ENCODE results near the gene RPS21. TPM values are rescaled to one million over a fixed set of nuclear protein-coding genes. Genes with fewer than 3 reads are reported as not detected.

RPS21 gene
- total RNA-seq, 1 donor from 2014 or later, result 2,912 TPM

DNA sequence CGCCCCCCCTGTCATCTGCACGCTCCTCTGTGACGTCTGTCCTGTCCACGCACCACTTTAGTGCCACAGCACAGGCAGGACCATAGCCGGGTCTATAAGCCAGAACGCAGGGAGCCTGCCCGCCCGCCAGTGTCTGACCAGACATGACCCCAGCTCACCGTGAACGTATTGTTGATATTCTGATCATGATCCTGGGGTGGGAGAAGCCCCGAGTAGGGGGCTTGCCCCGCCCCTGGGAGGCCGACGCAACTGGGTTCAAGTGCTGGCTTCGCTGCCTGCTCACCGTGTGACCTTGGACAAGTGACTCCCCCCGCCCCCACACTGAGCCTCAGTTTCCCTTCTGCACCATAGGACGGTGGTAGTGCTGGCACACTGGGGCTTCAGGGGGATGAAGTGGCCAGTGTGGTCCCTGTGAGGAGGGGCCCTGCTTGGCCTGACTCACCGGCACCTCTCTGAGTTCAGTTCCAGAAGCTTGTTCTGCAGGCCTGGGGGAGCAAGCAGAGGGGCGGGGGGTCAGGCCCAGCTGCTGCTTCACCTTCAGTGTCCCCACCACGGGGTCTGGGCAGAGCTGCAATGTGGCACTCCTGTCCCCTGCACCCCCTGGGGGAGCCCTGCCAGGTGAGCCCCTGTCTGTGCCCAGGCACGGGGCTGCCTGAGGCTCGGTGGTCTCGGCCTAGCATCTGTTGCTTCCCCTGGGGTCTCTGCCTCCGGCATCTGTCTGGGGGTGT, 31.2 kb downstream of the RPS21 start:
- Mint-ChIP-seq H3K4me1 (no peaks in the 10 kb centered on the region), H3K9me3 (no peaks in the 10 kb centered on the region), H3K27ac (no peak overlapping the region), H3K4me3 (no peak overlapping the region), H3K36me3 (ENCODE audit: low read depth) (no peaks in the 10 kb centered on the region), H3K27me3 (no peaks in the 10 kb centered on the region)
- ATAC-seq (ENCODE audit: low read depth), result no peak
- TF ChIP-seq, protein P1, sequence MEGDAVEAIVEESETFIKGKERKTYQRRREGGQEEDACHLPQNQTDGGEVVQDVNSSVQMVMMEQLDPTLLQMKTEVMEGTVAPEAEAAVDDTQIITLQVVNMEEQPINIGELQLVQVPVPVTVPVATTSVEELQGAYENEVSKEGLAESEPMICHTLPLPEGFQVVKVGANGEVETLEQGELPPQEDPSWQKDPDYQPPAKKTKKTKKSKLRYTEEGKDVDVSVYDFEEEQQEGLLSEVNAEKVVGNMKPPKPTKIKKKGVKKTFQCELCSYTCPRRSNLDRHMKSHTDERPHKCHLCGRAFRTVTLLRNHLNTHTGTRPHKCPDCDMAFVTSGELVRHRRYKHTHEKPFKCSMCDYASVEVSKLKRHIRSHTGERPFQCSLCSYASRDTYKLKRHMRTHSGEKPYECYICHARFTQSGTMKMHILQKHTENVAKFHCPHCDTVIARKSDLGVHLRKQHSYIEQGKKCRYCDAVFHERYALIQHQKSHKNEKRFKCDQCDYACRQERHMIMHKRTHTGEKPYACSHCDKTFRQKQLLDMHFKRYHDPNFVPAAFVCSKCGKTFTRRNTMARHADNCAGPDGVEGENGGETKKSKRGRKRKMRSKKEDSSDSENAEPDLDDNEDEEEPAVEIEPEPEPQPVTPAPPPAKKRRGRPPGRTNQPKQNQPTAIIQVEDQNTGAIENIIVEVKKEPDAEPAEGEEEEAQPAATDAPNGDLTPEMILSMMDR (IDR thresholded peaks at IDR 0.05), result no peak
- intact Hi-C loops (cut with micrococcal nuclease), result no loop called here
- no peak for DNase-seq
- ChIA-PET POLR2A (no interaction called here), CTCF (no interaction called here)

DNA sequence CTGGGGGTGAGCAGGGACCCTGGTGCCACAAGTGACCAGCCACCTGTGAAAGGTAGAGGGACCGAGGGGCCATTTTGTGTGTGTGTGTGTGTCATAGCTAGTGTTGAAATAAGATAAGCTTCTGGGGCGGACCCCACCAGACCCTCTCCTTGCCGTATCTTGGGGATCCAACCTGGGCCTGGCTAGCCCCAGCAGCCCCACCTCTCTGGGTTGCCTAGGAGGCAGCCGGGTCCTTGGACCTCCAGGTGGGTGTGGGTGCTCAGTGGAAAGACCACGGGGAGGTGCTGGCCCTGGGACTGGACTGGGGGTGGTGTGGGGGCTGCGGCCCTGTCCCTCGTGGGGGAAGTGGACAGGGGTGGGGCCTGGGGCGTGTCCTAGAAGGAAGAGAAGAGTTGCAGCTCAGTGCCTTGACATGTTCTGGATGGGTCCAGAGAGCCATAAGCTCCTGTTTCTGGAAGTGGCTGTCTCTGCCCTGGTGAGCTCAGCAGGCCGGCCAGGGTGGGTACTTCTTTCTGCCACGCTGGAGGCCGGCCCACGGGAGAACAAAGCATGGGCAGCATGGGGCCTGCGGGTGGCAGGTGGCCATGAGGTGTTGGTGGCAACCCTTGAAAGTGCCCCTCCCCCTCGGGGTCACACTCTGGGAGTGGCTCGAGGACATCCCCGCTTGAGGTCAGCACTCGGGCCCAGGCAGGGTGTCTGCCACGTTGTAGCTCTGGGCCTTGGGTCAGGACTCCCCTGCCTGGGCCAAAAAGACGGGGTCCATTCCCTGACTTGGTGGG, 32.0 kb downstream of the RPS21 start:
- CTCF ChIA-PET, result no interaction called here
- no peaks in the 10 kb centered on the region for H3K36me3 Mint-ChIP-seq (ENCODE audit: low read depth)
- no peaks in the 10 kb centered on the region for H3K9me3 Mint-ChIP-seq
- no peak overlapping the region for H3K27ac Mint-ChIP-seq
- intact Hi-C loops (cut with micrococcal nuclease), result no loop called here
- no peak for ATAC-seq (ENCODE audit: low read depth)
- TF ChIP-seq, protein P1 (IDR thresholded peaks at IDR 0.05), result no peak
- no peaks in the 10 kb centered on the region for H3K4me1 Mint-ChIP-seq
- H3K27me3 Mint-ChIP-seq, result no peaks in the 10 kb centered on the region
- no peak overlapping the region for H3K4me3 Mint-ChIP-seq
- DNase-seq, result no peak
- POLR2A ChIA-PET, result no interaction called here

DNA sequence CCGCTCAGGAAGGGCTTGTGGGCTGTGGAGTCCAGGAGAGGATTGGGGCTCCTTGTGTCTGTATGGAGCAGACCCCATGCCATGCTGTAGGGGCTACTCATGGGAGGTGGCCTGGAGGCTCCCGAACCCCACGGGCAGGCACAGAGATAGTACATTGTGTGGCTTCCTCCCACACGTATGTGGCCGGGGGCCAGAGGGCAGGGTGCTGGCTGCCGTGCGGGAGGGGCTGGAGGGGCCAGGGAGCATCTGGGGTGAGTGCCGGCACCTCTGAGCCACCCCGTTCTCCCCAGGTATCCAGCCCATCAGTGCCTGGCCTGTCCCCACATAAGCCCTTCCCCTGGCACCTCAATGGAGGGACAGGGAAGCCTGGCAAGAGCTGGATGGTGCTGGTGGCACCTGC, 32.9 kb downstream of the RPS21 start:
- ChIA-PET POLR2A (no interaction called here), CTCF (no interaction called here)
- no peak overlapping the region for H3K27ac Mint-ChIP-seq

DNA sequence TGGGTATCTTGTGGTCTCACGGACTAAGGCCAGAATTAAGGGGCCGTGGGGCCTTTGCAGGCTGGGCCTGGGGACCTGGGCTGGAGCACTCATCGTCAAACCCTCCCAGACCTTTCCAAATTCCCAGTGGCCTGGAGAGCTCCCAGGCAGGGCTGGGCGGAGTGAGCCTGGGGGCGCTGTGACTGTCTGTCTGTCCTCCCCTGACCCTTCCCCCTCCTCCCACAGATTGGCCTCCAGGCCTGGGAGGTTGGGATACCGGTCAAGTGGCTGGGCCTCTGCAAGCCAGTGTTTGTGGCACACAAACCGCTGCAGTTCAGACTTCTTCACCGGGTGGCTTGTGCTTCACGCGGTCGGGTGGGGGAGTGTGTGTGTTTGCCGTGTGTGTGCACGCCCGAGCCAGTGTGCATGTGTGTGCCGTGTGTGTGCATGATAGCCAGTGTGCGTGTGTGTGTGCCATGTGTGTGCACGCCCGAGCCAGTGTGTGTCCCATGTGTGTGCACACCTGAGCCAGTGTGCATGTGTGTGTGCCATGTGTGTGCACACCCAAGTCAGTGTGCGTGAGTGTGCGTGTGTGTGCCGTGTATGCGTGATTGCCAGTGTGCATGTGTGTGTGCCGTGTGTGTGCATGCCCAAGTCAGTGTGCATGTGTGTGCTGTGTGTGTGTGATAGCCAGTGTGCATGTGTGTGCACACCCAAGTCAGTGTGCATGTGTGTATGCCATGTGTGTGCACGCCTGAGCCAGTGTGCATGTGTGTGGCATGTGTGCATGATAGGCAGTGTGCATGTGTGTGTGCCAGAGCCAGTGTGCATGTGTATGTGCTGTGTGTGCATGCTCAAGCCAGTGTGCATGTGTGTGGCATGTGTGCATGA, 34.2 kb downstream of the RPS21 start:
- H3K27me3 Mint-ChIP-seq, result peaks cover 3% of the 10 kb centered on the region
- no peak for DNase-seq
- TF ChIP-seq, protein P1 (IDR thresholded peaks at IDR 0.05), result no peak
- POLR2A ChIA-PET, result interaction anchor here (0.5 kb wide), 2 partner anchors 82 to 177 kb away, joined by 3 read pairs; no protein-coding TSS in a partner anchor
- H3K36me3 Mint-ChIP-seq (ENCODE audit: low read depth), result no peaks in the 10 kb centered on the region
- ATAC-seq (ENCODE audit: low read depth), result no peak
- no peak overlapping the region for H3K27ac Mint-ChIP-seq
- no peak overlapping the region for H3K4me3 Mint-ChIP-seq
- intact Hi-C loops (cut with micrococcal nuclease), result no loop called here
- no peaks in the 10 kb centered on the region for H3K4me1 Mint-ChIP-seq
- no peaks in the 10 kb centered on the region for H3K9me3 Mint-ChIP-seq
- CTCF ChIA-PET, result interaction anchor here (0.6 kb wide), 1 partner anchor 203 kb away, joined by 3 read pairs; no protein-coding TSS in a partner anchor

More for the DNA sequence above, 32.9 kb downstream of the RPS21 start:
- Mint-ChIP-seq H3K4me3 (no peak overlapping the region), H3K27me3 (peaks cover 1% of the 10 kb centered on the region), H3K4me1 (no peaks in the 10 kb centered on the region), H3K9me3 (no peaks in the 10 kb centered on the region), H3K36me3 (ENCODE audit: low read depth) (no peaks in the 10 kb centered on the region)
- DNase-seq (no peak), ATAC-seq (ENCODE audit: low read depth) (no peak)
- TF ChIP-seq, protein P1 (IDR thresholded peaks at IDR 0.05), result no peak
- intact Hi-C loops (cut with micrococcal nuclease), result no loop called here
